ENCODE data around the gene TMED4. TPM values are rescaled to one million over a fixed set of nuclear protein-coding genes. Genes with fewer than 3 reads are reported as not detected.
"Not testable (repeated sequence)": the region's sequence is repeated elsewhere in the genome, so short reads cannot be mapped to it uniquely, and the experiment has no call there.

The TMED4 gene
- total RNA-seq, 2 donors from 2014 or later, result 97.9 to 104 TPM

- not testable (repeated sequence) for H3K36me3 Mint-ChIP-seq; H3K27me3 Mint-ChIP-seq; DNase-seq (ENCODE audit: low spot score); H3K9me3 Mint-ChIP-seq; H3K27ac Mint-ChIP-seq; H3K4me1 Mint-ChIP-seq (ENCODE audit: low read depth in 2 of 2); ATAC-seq; H3K4me3 Mint-ChIP-seq
Observed at GRCh38 chr7:44597181-44597580, 15.2 kb upstream of the TMED4 start.

- no peaks in the 10 kb centered on the region for H3K36me3 Mint-ChIP-seq
- DNase-seq (ENCODE audit: low spot score) (no peak), ATAC-seq (no peak)
- H3K9me3 Mint-ChIP-seq, result no peaks in the 10 kb centered on the region
- no peak overlapping the region for H3K4me3 Mint-ChIP-seq
- H3K27me3 Mint-ChIP-seq, result peaks cover 0 to 2% of the 10 kb centered on the region in 2 donors
- H3K27ac Mint-ChIP-seq, result no peak overlapping the region
- no peaks in the 10 kb centered on the region for H3K4me1 Mint-ChIP-seq (ENCODE audit: low read depth in 2 of 2)
Observed at GRCh38 chr7:44595934-44596635, 14.1 kb upstream of the TMED4 start.

GRCh38 chr7:44590910-44591309, 8.9 kb upstream of the TMED4 start:
- Mint-ChIP-seq H3K27ac (no peak overlapping the region), H3K27me3 (peaks cover 0 to 2% of the 10 kb centered on the region in 2 donors)
- no peak for ATAC-seq

GRCh38 chr7:44587843-44588711, 6.0 kb upstream of the TMED4 start:
- Mint-ChIP-seq H3K36me3 (no peaks in the 10 kb centered on the region), H3K27ac (peak overlapping the region; percentile 17 to 20), H3K4me1 (ENCODE audit: low read depth in 2 of 2) (peaks cover 6 to 11% of the 10 kb centered on the region in 2 donors), H3K27me3 (peaks cover 0 to 2% of the 10 kb centered on the region in 2 donors), H3K9me3 (no peaks in the 10 kb centered on the region), H3K4me3 (no peak overlapping the region)
- DNase-seq (ENCODE audit: low spot score) (no peak), ATAC-seq (peak; percentile 63 to 67)

More at GRCh38 chr7:44590910-44591309, 8.9 kb upstream of the TMED4 start:
- DNase-seq (ENCODE audit: low spot score), result no peak
- Mint-ChIP-seq H3K36me3 (no peaks in the 10 kb centered on the region), H3K4me1 (ENCODE audit: low read depth in 2 of 2) (peaks cover 6 to 11% of the 10 kb centered on the region in 2 donors), H3K4me3 (no peak overlapping the region), H3K9me3 (no peaks in the 10 kb centered on the region)

- DNase-seq (ENCODE audit: low spot score), result no peak
- no peak for ATAC-seq
- Mint-ChIP-seq H3K9me3 (no peaks in the 10 kb centered on the region), H3K4me1 (ENCODE audit: low read depth in 2 of 2) (peaks cover 34% of the 10 kb centered on the region in 2 donors), H3K27ac (peak overlapping the region; percentile 96 to 98), H3K36me3 (peaks cover 7% of the 10 kb centered on the region), H3K27me3 (no peaks in the 10 kb centered on the region), H3K4me3 (peak overlapping the region; percentile 90)
Observed at GRCh38 chr7:44583146-44583865, 1.3 kb upstream of the TMED4 start.

- DNase-seq (ENCODE audit: low spot score) (peak; percentile 68), ATAC-seq (peak; percentile 1 to 26)
- peak overlapping the region; percentile 90 for H3K4me3 Mint-ChIP-seq
- H3K4me1 Mint-ChIP-seq (ENCODE audit: low read depth in 2 of 2), result peaks cover 25 to 29% of the 10 kb centered on the region in 2 donors
- H3K9me3 Mint-ChIP-seq, result no peaks in the 10 kb centered on the region
- H3K27ac Mint-ChIP-seq, result peak overlapping the region; percentile 96 to 98
- no peaks in the 10 kb centered on the region for H3K27me3 Mint-ChIP-seq
- H3K36me3 Mint-ChIP-seq, result peaks cover 7% of the 10 kb centered on the region
Observed at GRCh38 chr7:44580945-44581878, 819 bp downstream of the TMED4 start.

GRCh38 chr7:44576228-44576627, 5.8 kb downstream of the TMED4 start:
- ATAC-seq, result no peak
- peak overlapping the region in 1 of 2 donors; percentile 5 for H3K27ac Mint-ChIP-seq
- H3K4me3 Mint-ChIP-seq, result peak overlapping the region; percentile 46

GRCh38 chr7:44575054-44575453, 7.0 kb downstream of the TMED4 start:
- peak overlapping the region; percentile 95 to 99 for H3K27ac Mint-ChIP-seq
- DNase-seq (ENCODE audit: low spot score) (no peak), ATAC-seq (no peak)
- no peaks in the 10 kb centered on the region for H3K9me3 Mint-ChIP-seq
- H3K27me3 Mint-ChIP-seq, result no peaks in the 10 kb centered on the region
- H3K4me3 Mint-ChIP-seq, result peak overlapping the region; percentile 96
- peaks cover 33 to 43% of the 10 kb centered on the region in 2 donors for H3K4me1 Mint-ChIP-seq (ENCODE audit: low read depth in 2 of 2)
- H3K36me3 Mint-ChIP-seq, result peaks cover 16% of the 10 kb centered on the region

More at GRCh38 chr7:44576228-44576627, 5.8 kb downstream of the TMED4 start:
- H3K27me3 Mint-ChIP-seq, result no peaks in the 10 kb centered on the region
- H3K36me3 Mint-ChIP-seq, result peaks cover 18% of the 10 kb centered on the region
- no peaks in the 10 kb centered on the region for H3K9me3 Mint-ChIP-seq
- DNase-seq (ENCODE audit: low spot score), result no peak
- peaks cover 40 to 53% of the 10 kb centered on the region in 2 donors for H3K4me1 Mint-ChIP-seq (ENCODE audit: low read depth in 2 of 2)

- peak overlapping the region; percentile 95 to 99 for H3K27ac Mint-ChIP-seq
- H3K27me3 Mint-ChIP-seq, result no peaks in the 10 kb centered on the region
- no peaks in the 10 kb centered on the region for H3K9me3 Mint-ChIP-seq
- H3K36me3 Mint-ChIP-seq, result peaks cover 11% of the 10 kb centered on the region
- peak overlapping the region; percentile 96 for H3K4me3 Mint-ChIP-seq
- DNase-seq (ENCODE audit: low spot score) (no peak), ATAC-seq (no peak)
- peaks cover 30 to 38% of the 10 kb centered on the region in 2 donors for H3K4me1 Mint-ChIP-seq (ENCODE audit: low read depth in 2 of 2)
Observed at GRCh38 chr7:44574287-44574872, 7.7 kb downstream of the TMED4 start.

- peak; percentile 96 for DNase-seq (ENCODE audit: low spot score)
- Mint-ChIP-seq H3K27me3 (no peaks in the 10 kb centered on the region), H3K4me1 (ENCODE audit: low read depth in 2 of 2) (peaks cover 28 to 38% of the 10 kb centered on the region in 2 donors), H3K36me3 (peaks cover 11% of the 10 kb centered on the region), H3K27ac (peak within 1 kb of the TSS; percentile 95 to 99), H3K9me3 (no peaks in the 10 kb centered on the region), H3K4me3 (peak within 1 kb of the TSS; percentile 96)
- ATAC-seq, result peak; percentile 98
Observed at GRCh38 chr7:44573464-44574286, 8.4 kb downstream of the TMED4 start, which contains the start of gene DDX56. Gene DDX56, minus strand, starts transcription at chr7:44573908. Its CDS starts 13 bp downstream, at chr7:44573895.

- Mint-ChIP-seq H3K4me3 (peak overlapping the region; percentile 96), H3K36me3 (peaks cover 11% of the 10 kb centered on the region), H3K4me1 (ENCODE audit: low read depth in 2 of 2) (peaks cover 30 to 38% of the 10 kb centered on the region in 2 donors), H3K27me3 (no peaks in the 10 kb centered on the region), H3K27ac (peak overlapping the region; percentile 95 to 99), H3K9me3 (no peaks in the 10 kb centered on the region)
- ATAC-seq (no peak), DNase-seq (ENCODE audit: low spot score) (no peak)
Observed at GRCh38 chr7:44572771-44573170, 9.3 kb downstream of the TMED4 start.

GRCh38 chr7:44569959-44570358, 12.1 kb downstream of the TMED4 start:
- Mint-ChIP-seq H3K4me3 (no peak overlapping the region), H3K4me1 (ENCODE audit: low read depth in 2 of 2) (peaks cover 36 to 40% of the 10 kb centered on the region in 2 donors), H3K27ac (no peak overlapping the region), H3K27me3 (no peaks in the 10 kb centered on the region), H3K36me3 (peaks cover 15% of the 10 kb centered on the region), H3K9me3 (no peaks in the 10 kb centered on the region)
- DNase-seq (ENCODE audit: low spot score) (no peak), ATAC-seq (no peak)

Measured in natural killer cell treated with Interleukin-12 subunit alpha and Interleukin-12 subunit beta and Interleukin-15 and Interleukin-18, amount 100 ng/mL, for 72 hours (primary cell).